ENCODE measurements around the gene CSN1S1. TPM values are rescaled to one million over a fixed set of nuclear protein-coding genes. Genes with fewer than 3 reads are reported as not detected.
"Not testable (repeated sequence)": the region's sequence is repeated elsewhere in the genome, so short reads cannot be mapped to it uniquely, and the experiment has no call there.

Gene CSN1S1
- not detected in 2 replicates for total RNA-seq (2014; rRNA removed; shearing (Covaris generic))
- polyA plus RNA-seq (2015; cell fraction: cytosol; rRNA removed), result not detected in 2 replicates
- polyA plus RNA-seq (2015; cell fraction: nucleus; rRNA removed), result not detected in 2 replicates

DNA sequence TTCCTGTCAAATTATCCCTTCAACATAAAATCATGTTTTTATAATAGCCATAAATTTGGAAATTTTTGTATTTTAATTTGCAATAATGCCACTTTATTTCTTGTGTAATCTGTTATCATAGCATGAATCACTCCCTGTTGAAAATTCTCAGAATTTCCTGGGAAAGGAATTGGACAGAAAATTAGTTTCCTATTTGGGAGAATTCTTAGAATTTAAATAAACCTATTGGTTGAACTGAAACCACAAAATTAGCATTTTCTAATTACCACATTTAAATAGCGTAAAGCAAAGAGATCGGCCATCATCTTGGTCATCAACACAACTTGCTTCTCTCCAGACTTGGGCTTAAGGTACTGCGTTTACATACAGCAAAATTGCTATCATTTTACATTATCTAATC is at the start of gene CSN1S1:
TSS of gene CSN1S1 (plus strand) at position 301 of the 400 bp plus-strand sequence. CDS start 1,488 bp downstream, outside the sequence.
- no peak for DNase-seq (ENCODE audit: low read depth, low spot score)
- in situ Hi-C loops (cut with HindIII; ENCODE audit: low pct_unique_long_range_greater_than_20kb, low sequenced_read_pairs), result no loop called here

GRCh38 chr4:69881173-69881773 is 49.6 kb upstream of the CSN1S1 start:
- peak; percentile 61 for DNase-seq (ENCODE audit: low read depth, low spot score)
- in situ Hi-C loops (cut with HindIII; ENCODE audit: low pct_unique_long_range_greater_than_20kb, low sequenced_read_pairs), result no loop called here

DNA sequence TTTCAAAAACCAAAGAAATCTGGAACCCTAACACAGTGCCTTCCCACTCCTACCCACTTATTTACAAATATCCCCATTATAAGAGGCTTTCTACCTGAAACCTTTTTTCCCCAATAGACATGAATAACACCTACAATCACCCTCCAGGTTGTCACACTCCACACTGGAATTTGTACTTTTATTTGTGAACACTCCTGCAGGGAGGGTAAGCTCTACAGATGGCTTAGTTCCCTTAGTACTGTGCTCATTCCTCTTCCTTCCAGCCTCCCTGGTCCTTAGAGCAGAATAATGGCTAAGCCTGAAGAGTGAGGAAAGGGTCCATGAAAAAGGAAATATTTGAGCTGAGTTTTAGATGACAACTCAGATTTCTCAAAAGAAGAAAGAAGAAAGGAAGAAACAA is 48.7 kb upstream of the CSN1S1 start:
- in situ Hi-C loops (cut with HindIII; ENCODE audit: low pct_unique_long_range_greater_than_20kb, low sequenced_read_pairs), result no loop called here

DNA sequence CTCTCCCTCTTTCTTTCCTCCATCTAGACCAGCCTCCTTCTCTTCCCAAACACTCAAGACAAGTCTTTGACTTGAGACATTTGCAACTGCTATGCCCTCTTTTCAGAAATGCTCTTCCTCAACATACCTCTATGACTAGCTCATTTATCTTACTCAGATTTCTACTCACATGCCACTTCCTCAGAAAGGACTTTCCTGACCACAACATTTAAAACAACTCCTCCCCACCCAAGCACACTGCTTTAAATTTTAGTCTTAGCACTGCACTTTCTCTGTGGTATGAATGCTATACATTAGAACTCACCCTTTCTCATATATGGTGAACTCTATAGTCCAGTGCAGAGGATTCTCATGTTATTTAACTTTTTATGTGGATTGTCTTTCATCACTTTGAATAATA is 42.5 kb upstream of the CSN1S1 start:
- no peak for DNase-seq (ENCODE audit: low read depth, low spot score)
- in situ Hi-C loops (cut with HindIII; ENCODE audit: low pct_unique_long_range_greater_than_20kb, low sequenced_read_pairs), result no loop called here

More for the DNA sequence above, 48.7 kb upstream of the CSN1S1 start:
- DNase-seq (ENCODE audit: low read depth, low spot score), result no peak

GRCh38 chr4:69894186-69894585 is 36.7 kb upstream of the CSN1S1 start:
- DNase-seq (ENCODE audit: low read depth, low spot score), result no peak
- in situ Hi-C loops (cut with HindIII; ENCODE audit: low pct_unique_long_range_greater_than_20kb, low sequenced_read_pairs), result no loop called here

- no peak for DNase-seq (ENCODE audit: low read depth, low spot score)
- in situ Hi-C loops (cut with HindIII; ENCODE audit: low pct_unique_long_range_greater_than_20kb, low sequenced_read_pairs), result no loop called here
Observed at GRCh38 chr4:69894721-69895120, 36.1 kb upstream of the CSN1S1 start.

- peak; percentile 52 for DNase-seq (ENCODE audit: low read depth, low spot score)
- in situ Hi-C loops (cut with HindIII; ENCODE audit: low pct_unique_long_range_greater_than_20kb, low sequenced_read_pairs), result no loop called here
Observed at GRCh38 chr4:69896530-69897116, 34.2 kb upstream of the CSN1S1 start.

DNA sequence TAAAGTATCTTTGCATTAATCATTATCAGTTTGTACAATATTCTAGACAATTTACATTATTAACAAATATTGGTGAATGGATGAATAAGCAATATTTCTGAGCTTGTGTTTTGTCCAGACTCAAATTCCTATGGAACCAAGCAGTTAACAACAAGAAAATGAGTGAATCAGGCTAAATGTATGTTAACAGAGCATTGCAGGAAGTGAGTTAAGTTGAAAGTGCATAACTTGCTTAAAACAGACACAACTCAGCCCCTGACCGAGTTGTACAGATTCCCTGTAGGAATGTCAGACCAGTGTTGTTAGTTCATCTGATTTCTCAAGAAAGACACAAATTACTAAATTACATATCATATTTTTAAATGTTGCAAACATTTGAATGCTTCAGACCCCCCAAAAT is 23.7 kb upstream of the CSN1S1 start:
- DNase-seq (ENCODE audit: low read depth, low spot score), result no peak
- in situ Hi-C loops (cut with HindIII; ENCODE audit: low pct_unique_long_range_greater_than_20kb, low sequenced_read_pairs), result no loop called here

GRCh38 chr4:69909195-69909594 is 21.7 kb upstream of the CSN1S1 start:
- DNase-seq (ENCODE audit: low read depth, low spot score), result no peak
- in situ Hi-C loops (cut with HindIII; ENCODE audit: low pct_unique_long_range_greater_than_20kb, low sequenced_read_pairs), result no loop called here

- in situ Hi-C loops (cut with HindIII; ENCODE audit: low pct_unique_long_range_greater_than_20kb, low sequenced_read_pairs), result no loop called here
- DNase-seq (ENCODE audit: low read depth, low spot score), result no peak
Observed at GRCh38 chr4:69910016-69910782, 20.7 kb upstream of the CSN1S1 start.

DNA sequence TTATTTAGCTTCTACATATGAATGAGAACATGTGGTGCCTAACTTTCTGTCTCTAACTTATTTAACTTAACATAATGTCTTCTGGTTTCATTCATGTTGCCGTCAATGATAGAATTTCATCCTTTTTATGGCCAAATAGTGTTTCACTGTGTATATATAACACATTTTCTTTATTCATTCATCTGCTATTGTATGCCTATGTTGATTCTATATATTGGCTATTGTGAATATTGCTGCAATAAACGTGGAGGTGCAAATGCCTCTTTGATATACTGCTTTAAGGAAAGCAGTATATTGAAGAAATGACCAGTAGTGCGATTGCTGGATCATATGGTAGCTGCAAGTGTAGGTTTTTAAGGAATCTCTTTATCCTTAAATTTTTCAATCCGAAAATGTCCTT is 10.0 kb upstream of the CSN1S1 start:
- in situ Hi-C loops (cut with HindIII; ENCODE audit: low pct_unique_long_range_greater_than_20kb, low sequenced_read_pairs), result no loop called here

DNA sequence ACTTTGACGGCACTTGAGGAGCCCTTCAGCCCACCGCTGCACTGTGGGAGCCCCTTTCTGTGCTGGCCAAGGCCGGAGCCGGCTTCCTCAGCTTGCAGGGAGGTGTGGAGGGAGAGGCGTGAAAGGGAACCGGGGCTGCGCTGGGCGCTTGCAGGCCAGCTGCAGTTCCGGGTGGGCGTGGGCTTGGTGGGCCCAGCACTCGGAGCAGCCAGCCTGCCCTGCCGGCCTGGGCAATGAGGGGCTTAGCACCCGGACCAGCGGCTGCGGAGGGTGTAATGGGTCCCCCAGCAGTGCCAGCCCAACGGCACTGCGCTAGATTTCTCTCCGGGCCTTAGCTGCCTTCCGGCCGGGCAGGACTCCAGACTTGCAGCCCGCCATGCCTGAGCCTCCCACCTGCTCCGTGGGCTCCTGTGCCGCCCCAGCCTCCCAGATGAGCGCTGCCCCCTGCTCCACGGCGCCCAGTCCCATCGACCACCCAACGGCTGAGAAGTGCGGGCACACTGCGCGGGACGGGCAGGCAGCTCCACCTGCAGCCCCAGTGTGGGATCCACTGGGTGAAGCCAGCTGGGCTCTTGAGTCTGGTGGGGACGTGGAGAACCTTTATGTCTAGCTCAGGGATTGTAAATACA is 7.0 kb upstream of the CSN1S1 start:
- in situ Hi-C loops (cut with HindIII; ENCODE audit: low pct_unique_long_range_greater_than_20kb, low sequenced_read_pairs); DNase-seq (ENCODE audit: low read depth, low spot score): not testable (repeated sequence)

More for the DNA sequence above, 10.0 kb upstream of the CSN1S1 start:
- no peak for DNase-seq (ENCODE audit: low read depth, low spot score)

GRCh38 chr4:69934150-69934549 is 3.3 kb downstream of the CSN1S1 start:
- in situ Hi-C loops (cut with HindIII; ENCODE audit: low pct_unique_long_range_greater_than_20kb, low sequenced_read_pairs), result no loop called here
- peak; percentile 38 for DNase-seq (ENCODE audit: low read depth, low spot score)

- DNase-seq (ENCODE audit: low read depth, low spot score), result no peak
Observed at GRCh38 chr4:69936566-69936965, 5.7 kb downstream of the CSN1S1 start.

DNA sequence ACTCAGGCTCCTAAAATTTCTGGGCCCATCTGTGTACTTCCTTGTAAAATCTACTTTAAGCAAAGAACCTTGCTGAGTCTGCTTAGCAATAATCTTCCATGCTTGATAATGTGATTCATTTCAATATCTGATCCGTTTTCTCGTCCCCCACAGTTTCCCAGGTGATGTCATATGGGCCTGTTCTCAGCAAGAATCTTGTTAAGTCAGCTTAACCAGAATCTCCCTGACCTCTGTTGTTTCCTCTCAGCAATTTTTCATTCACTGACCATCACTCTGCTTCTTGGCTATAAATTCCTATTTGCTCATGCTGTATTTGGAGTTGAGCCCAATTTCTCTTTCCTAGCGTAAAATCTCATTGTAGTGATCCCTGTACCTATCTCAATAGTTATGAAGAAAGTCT is 20.7 kb downstream of the CSN1S1 start:
- DNase-seq (ENCODE audit: low read depth, low spot score), result no peak

More at GRCh38 chr4:69936566-69936965, 5.7 kb downstream of the CSN1S1 start:
- in situ Hi-C loops (cut with HindIII; ENCODE audit: low pct_unique_long_range_greater_than_20kb, low sequenced_read_pairs), result no loop called here

GRCh38 chr4:69957209-69957608 is 26.3 kb downstream of the CSN1S1 start:
- DNase-seq (ENCODE audit: low read depth, low spot score), result no peak

More for the DNA sequence above, 20.7 kb downstream of the CSN1S1 start:
- in situ Hi-C loops (cut with HindIII; ENCODE audit: low pct_unique_long_range_greater_than_20kb, low sequenced_read_pairs), result no loop called here

DNA sequence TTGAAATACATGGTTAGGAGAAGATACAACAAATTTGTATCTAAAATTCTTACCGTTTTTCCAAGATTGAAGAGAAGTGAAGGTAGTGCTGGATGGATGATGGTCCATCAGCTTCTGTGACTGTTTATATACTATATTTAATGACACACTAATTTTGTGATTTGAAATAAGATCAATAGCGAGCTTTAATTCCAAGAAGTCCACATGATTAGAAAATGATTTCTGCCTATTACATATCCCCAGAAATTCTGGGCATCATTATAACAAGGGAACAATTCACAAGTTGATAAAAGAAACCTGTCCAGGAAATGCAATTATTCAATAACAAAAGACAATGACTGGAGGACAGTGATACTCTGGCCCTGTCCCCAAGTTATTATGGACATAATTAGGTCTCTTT is 34.8 kb downstream of the CSN1S1 start, which contains the start of gene CSN2:
TSS of gene CSN2 (minus strand) at position 101 of the 400 bp plus-strand sequence. CDS start 4,733 bp downstream, outside the sequence.
- in situ Hi-C loops (cut with HindIII; ENCODE audit: low pct_unique_long_range_greater_than_20kb, low sequenced_read_pairs), result no loop called here

More at GRCh38 chr4:69957209-69957608, 26.3 kb downstream of the CSN1S1 start:
- in situ Hi-C loops (cut with HindIII; ENCODE audit: low pct_unique_long_range_greater_than_20kb, low sequenced_read_pairs), result no loop called here

GRCh38 chr4:69970071-69970470 is 39.2 kb downstream of the CSN1S1 start:
- DNase-seq (ENCODE audit: low read depth, low spot score), result no peak
- in situ Hi-C loops (cut with HindIII; ENCODE audit: low pct_unique_long_range_greater_than_20kb, low sequenced_read_pairs), result no loop called here

More for the DNA sequence above, 34.8 kb downstream of the CSN1S1 start, which contains the start of gene CSN2:
- no peak for DNase-seq (ENCODE audit: low read depth, low spot score)

All from SK-MEL-5 (cell line).